GM18505 (cell line): Measurements from ENCODE around the gene TRIM33.

Experiments used
- ATAC-seq: cut with Tn5 transposase; IDR thresholded peaks from one replicate; pipeline ENCODE4 v1.9.1; 2021; ENCODE audit not compliant: unreplicated experiment
- POLR2A ChIP-seq: IDR thresholded peaks from 4 replicates; pipeline ENCODE4 v1.6.1; 2011; ENCODE audit warnings: borderline replicate concordance; ENCODE audit not compliant: insufficient read depth, insufficient read length; ENCODE audit errors: extremely low read depth

The TRIM33 gene

DNA sequence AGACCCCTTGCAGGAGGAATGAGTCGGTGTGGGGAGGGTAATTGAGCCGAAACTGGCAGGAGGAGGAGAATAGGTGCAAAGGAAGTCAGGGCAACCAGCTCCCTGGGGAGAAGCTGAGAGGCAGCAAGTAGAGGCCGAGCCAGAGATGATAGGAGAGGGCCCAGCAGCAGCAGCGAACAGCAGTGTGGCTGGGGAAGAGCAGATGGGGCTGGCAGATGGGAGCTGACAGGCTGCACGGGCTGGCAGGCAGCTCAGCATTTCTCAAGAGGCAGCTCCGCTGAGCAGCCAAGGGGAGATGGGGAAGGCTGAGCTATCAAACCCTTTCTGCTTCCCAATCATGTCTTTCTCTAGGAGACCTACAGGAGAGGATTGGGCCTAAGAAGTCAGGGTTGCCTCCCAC lies 158.2 kb downstream of the TRIM33 start:
- no peak for TF ChIP-seq POLR2A
- ATAC-seq: no peak

- ATAC-seq: no peak
- no peak for TF ChIP-seq POLR2A
Observed at GRCh38 chr1:114350731-114351445, 160.1 kb downstream of the TRIM33 start.

- no peak for TF ChIP-seq POLR2A
- ATAC-seq: no peak
Observed at GRCh38 chr1:114349891-114350605, 161.0 kb downstream of the TRIM33 start.

- ATAC-seq: no peak
- TF ChIP-seq POLR2A: no peak
Observed at GRCh38 chr1:114347431-114348209, 163.4 kb downstream of the TRIM33 start.

DNA sequence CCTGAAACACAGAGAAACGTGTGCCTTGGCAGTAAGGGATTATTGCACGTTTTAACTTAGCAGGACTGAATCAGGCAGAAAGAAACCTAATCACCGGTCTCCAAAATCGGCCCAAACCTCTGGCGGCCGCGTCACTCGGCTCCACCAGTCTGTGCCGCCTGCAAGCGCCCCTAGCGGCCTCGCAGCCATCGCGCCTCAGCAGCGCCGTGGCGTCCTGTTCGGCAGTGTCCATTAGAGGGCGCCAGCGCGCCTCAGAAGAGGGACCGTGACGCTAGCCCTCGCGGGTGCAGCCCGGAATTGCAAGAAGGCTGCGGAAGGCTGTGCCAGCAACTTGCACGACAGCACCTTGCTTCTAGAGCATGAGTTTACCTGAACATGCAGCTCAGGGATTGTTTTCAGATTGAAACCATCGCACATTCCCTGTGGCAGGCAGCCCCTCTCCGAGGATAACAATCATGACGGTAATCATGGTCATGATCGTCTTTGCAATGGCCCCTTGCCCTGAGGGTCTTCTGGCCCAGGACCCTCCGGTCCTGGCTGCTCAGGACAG lies 164.4 kb downstream of the TRIM33 start:
- no peak for TF ChIP-seq POLR2A
- peak; percentile 98 for ATAC-seq

- TF ChIP-seq POLR2A: no peak
- ATAC-seq: peak; percentile 24
Observed at GRCh38 chr1:114345930-114346479, 165.0 kb downstream of the TRIM33 start.

DNA sequence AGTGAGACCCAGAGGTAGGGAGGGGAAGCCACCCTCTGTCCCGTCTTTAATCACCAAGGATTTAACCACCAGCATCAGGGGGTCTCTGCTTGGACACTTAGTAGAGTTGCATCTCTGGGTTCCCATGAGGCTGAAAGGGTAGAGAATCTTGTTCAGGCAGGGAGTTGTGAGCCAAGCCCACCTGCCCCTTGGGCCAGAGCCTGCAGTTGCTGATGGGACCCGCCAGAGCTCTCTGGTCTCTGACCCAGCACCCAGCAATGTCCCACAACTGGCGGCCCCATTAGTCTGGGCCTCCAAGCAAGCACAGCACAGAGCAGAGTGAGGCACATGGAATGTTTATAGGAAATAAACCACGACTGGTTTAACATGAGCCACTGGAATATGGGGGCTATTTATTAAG lies 166.3 kb downstream of the TRIM33 start:
- ATAC-seq: no peak
- no peak for TF ChIP-seq POLR2A
